ENCODE results near the gene OR52N2. TPM values are rescaled to one million over a fixed set of nuclear protein-coding genes. Genes with fewer than 3 reads are reported as not detected.

OR52N2 gene
- total and polyA plus RNA-seq, 9 of the 15 experiments (the other 6 are each of a cell fraction or from before 2014, with no cell fraction given), result not detected

- ChIA-PET POLR2A (no interaction called here), CTCF (ENCODE audit: low intra/inter-chr PET ratio) (no interaction called here)
- no peaks in the 10 kb centered on the region for H3K4me1 ChIP-seq (replicated peaks in 1 of 2; ENCODE audit: control insufficient read depth in 2 of 2, insufficient read depth in 2 of 2, low read length in 2 of 2)
- no peak overlapping the region for H2AFZ ChIP-seq (ENCODE audit: low read depth, low read length)
- H3K9me3 ChIP-seq (replicated peaks; ENCODE audit: control insufficient read depth, insufficient read depth, low read depth, low read length), result no peaks in the 10 kb centered on the region
- H3K27me3 ChIP-seq (ENCODE audit: control insufficient read depth in 2 of 2, insufficient read depth in 2 of 2, low read length in 2 of 2), result no peaks in the 10 kb centered on the region
- intact Hi-C loops (cut with micrococcal nuclease) (no loop called here), in situ Hi-C loops (cut with MboI) (no loop called here)
- no peak for TF ChIP-seq MYBL2 (IDR thresholded peaks at IDR 0.05; ENCODE audit: low read depth)
- no peak for TF ChIP-seq MYBL2 (CRISPR knock-in tag; IDR thresholded peaks at IDR 0.05; ENCODE audit: borderline replicate concordance)
- no peak for TF ChIP-seq ZNF134 (CRISPR knock-in tag; conservative IDR thresholded peaks at IDR 0.05)
- BruUV-seq (replicated peaks), result no TSS peak
- H3K4me2 ChIP-seq (ENCODE audit: insufficient read depth, low read length), result no peak overlapping the region
- no peak overlapping the region for H3K4me3 ChIP-seq
- WGBS (ENCODE audit: insufficient coverage, low coverage, missing lambda C conversion rate), result 13% methylated on average over 2 of the region's 2 CpGs
- H3K9ac ChIP-seq (ENCODE audit: insufficient read depth in 1 of 2, low read depth in 2 of 2, low read length in 2 of 2), result no peak overlapping the region
- H3K9me1 ChIP-seq (ENCODE audit: control insufficient read depth, insufficient read depth, low read length), result no peaks in the 10 kb centered on the region
- H3K27ac ChIP-seq (ENCODE audit: extremely low read depth, low read depth, low read length), result no peak overlapping the region
- FAIRE-seq, result no peak
- no peak for DNase-seq (ENCODE audit: extremely low read depth in 1 of 4, low spot score in 3 of 4)
- ATAC-seq, result no peak
- H4K20me1 ChIP-seq (replicated peaks; ENCODE audit: control insufficient read depth, insufficient read depth, low read length), result no peaks in the 10 kb centered on the region
- H3K79me2 ChIP-seq (ENCODE audit: control insufficient read depth, insufficient read depth, low read length), result no peaks in the 10 kb centered on the region
- no peaks in the 10 kb centered on the region for H3K36me3 ChIP-seq (ENCODE audit: control insufficient read depth, insufficient read depth, low read length)
These were observed 57.1 kb downstream of the OR52N2 start for GRCh38 chr11:5865826-5866225.

Other genes with a start within 250 kb of the OR52N2 start
Only the 7 nearest of the 18 such genes appear.
- not detected in 2 replicates for gene OR56B1, start 72.5 kb upstream of the OR52N2 start, total RNA-seq (2014; rRNA removed)
- not detected in 2 replicates for gene OR56B1, start 72.5 kb upstream of the OR52N2 start, total RNA-seq (2014; rRNA removed; fragmentation: Illumina TruSeq; extraction: Trizol)
- gene OR56B1, start 72.5 kb upstream of the OR52N2 start, total RNA-seq (2015; rRNA removed; fragmentation: Illumina TruSeq; extraction: Trizol), result not detected in 2 replicates
- not detected in 2 replicates for gene OR56B1, start 72.5 kb upstream of the OR52N2 start, total RNA-seq (2021)
- gene OR56B1, start 72.5 kb upstream of the OR52N2 start, polyA plus RNA-seq (2011; rRNA removed), result not detected in 2 replicates
- gene OR56B1, start 72.5 kb upstream of the OR52N2 start, polyA plus RNA-seq (2014; fragmentation: Illumina TruSeq; extraction: Trizol), result not detected in 2 replicates
- gene OR56B1, start 72.5 kb upstream of the OR52N2 start, polyA plus RNA-seq (2014; fragmentation: Nextera tagmentation; extraction: Ambion mirVana), result not detected
- gene OR56B1, start 72.5 kb upstream of the OR52N2 start, polyA plus RNA-seq (2014; rRNA removed), result not detected in 2 replicates
- gene OR52N4, start 54.7 kb upstream of the OR52N2 start, total RNA-seq (2014; rRNA removed), result not detected in 2 replicates
- not detected in 2 replicates for gene OR52N4, start 54.7 kb upstream of the OR52N2 start, total RNA-seq (2014; rRNA removed; fragmentation: Illumina TruSeq; extraction: Trizol)
- gene OR52N4, start 54.7 kb upstream of the OR52N2 start, total RNA-seq (2015; rRNA removed; fragmentation: Illumina TruSeq; extraction: Trizol), result not detected in 2 replicates
- not detected in 2 replicates for gene OR52N4, start 54.7 kb upstream of the OR52N2 start, total RNA-seq (2021)
- gene OR52N4, start 54.7 kb upstream of the OR52N2 start, polyA plus RNA-seq (2011; rRNA removed), result not detected in 2 replicates
- not detected in 2 replicates for gene OR52N4, start 54.7 kb upstream of the OR52N2 start, polyA plus RNA-seq (2014; fragmentation: Illumina TruSeq; extraction: Trizol)
- not detected for gene OR52N4, start 54.7 kb upstream of the OR52N2 start, polyA plus RNA-seq (2014; fragmentation: Nextera tagmentation; extraction: Ambion mirVana)
- not detected in 2 replicates for gene OR52N4, start 54.7 kb upstream of the OR52N2 start, polyA plus RNA-seq (2014; rRNA removed)
- gene OR52N5, start 25.6 kb upstream of the OR52N2 start, total RNA-seq (2014; rRNA removed), result 0.04 TPM in 1 of 2 replicates, not detected in the other
- gene OR52N5, start 25.6 kb upstream of the OR52N2 start, total RNA-seq (2014; rRNA removed; fragmentation: Illumina TruSeq; extraction: Trizol), result not detected in 2 replicates
- not detected in 2 replicates for gene OR52N5, start 25.6 kb upstream of the OR52N2 start, total RNA-seq (2015; rRNA removed; fragmentation: Illumina TruSeq; extraction: Trizol)
- not detected in 2 replicates for gene OR52N5, start 25.6 kb upstream of the OR52N2 start, total RNA-seq (2021)
- gene OR52N5, start 25.6 kb upstream of the OR52N2 start, polyA plus RNA-seq (2011; rRNA removed), result not detected in 2 replicates
- gene OR52N5, start 25.6 kb upstream of the OR52N2 start, polyA plus RNA-seq (2014; fragmentation: Illumina TruSeq; extraction: Trizol), result not detected in 2 replicates
- gene OR52N5, start 25.6 kb upstream of the OR52N2 start, polyA plus RNA-seq (2014; fragmentation: Nextera tagmentation; extraction: Ambion mirVana), result not detected
- not detected in 2 replicates for gene OR52N5, start 25.6 kb upstream of the OR52N2 start, polyA plus RNA-seq (2014; rRNA removed)
- not detected in 2 replicates for gene OR52N1, start 17.7 kb upstream of the OR52N2 start, total RNA-seq (2014; rRNA removed)
- gene OR52N1, start 17.7 kb upstream of the OR52N2 start, total RNA-seq (2014; rRNA removed; fragmentation: Illumina TruSeq; extraction: Trizol), result not detected in 2 replicates
- not detected in 2 replicates for gene OR52N1, start 17.7 kb upstream of the OR52N2 start, total RNA-seq (2015; rRNA removed; fragmentation: Illumina TruSeq; extraction: Trizol)
- gene OR52N1, start 17.7 kb upstream of the OR52N2 start, total RNA-seq (2021), result not detected in 2 replicates
- not detected in 2 replicates for gene OR52N1, start 17.7 kb upstream of the OR52N2 start, polyA plus RNA-seq (2011; rRNA removed)
- gene OR52N1, start 17.7 kb upstream of the OR52N2 start, polyA plus RNA-seq (2014; fragmentation: Illumina TruSeq; extraction: Trizol), result not detected in 2 replicates
- gene OR52N1, start 17.7 kb upstream of the OR52N2 start, polyA plus RNA-seq (2014; fragmentation: Nextera tagmentation; extraction: Ambion mirVana), result not detected
- not detected in 2 replicates for gene OR52N1, start 17.7 kb upstream of the OR52N2 start, polyA plus RNA-seq (2014; rRNA removed)
- not detected in 2 replicates for gene OR52E6, start 33.0 kb downstream of the OR52N2 start, total RNA-seq (2014; rRNA removed)
- gene OR52E6, start 33.0 kb downstream of the OR52N2 start, total RNA-seq (2014; rRNA removed; fragmentation: Illumina TruSeq; extraction: Trizol), result not detected in 2 replicates
- gene OR52E6, start 33.0 kb downstream of the OR52N2 start, total RNA-seq (2015; rRNA removed; fragmentation: Illumina TruSeq; extraction: Trizol), result not detected in 2 replicates
- gene OR52E6, start 33.0 kb downstream of the OR52N2 start, total RNA-seq (2021), result not detected in 2 replicates
- gene OR52E6, start 33.0 kb downstream of the OR52N2 start, polyA plus RNA-seq (2011; rRNA removed), result not detected in 2 replicates
- not detected in 2 replicates for gene OR52E6, start 33.0 kb downstream of the OR52N2 start, polyA plus RNA-seq (2014; fragmentation: Illumina TruSeq; extraction: Trizol)
- not detected for gene OR52E6, start 33.0 kb downstream of the OR52N2 start, polyA plus RNA-seq (2014; fragmentation: Nextera tagmentation; extraction: Ambion mirVana)
- gene OR52E6, start 33.0 kb downstream of the OR52N2 start, polyA plus RNA-seq (2014; rRNA removed), result not detected in 2 replicates
- gene OR52E8, start 48.8 kb downstream of the OR52N2 start, total RNA-seq (2014; rRNA removed), result not detected in 2 replicates
- not detected in 2 replicates for gene OR52E8, start 48.8 kb downstream of the OR52N2 start, total RNA-seq (2014; rRNA removed; fragmentation: Illumina TruSeq; extraction: Trizol)
- gene OR52E8, start 48.8 kb downstream of the OR52N2 start, total RNA-seq (2015; rRNA removed; fragmentation: Illumina TruSeq; extraction: Trizol), result not detected in 2 replicates
- gene OR52E8, start 48.8 kb downstream of the OR52N2 start, total RNA-seq (2021), result not detected in 2 replicates
- gene OR52E8, start 48.8 kb downstream of the OR52N2 start, polyA plus RNA-seq (2011; rRNA removed), result not detected in 2 replicates
- not detected in 2 replicates for gene OR52E8, start 48.8 kb downstream of the OR52N2 start, polyA plus RNA-seq (2014; fragmentation: Illumina TruSeq; extraction: Trizol)
- not detected for gene OR52E8, start 48.8 kb downstream of the OR52N2 start, polyA plus RNA-seq (2014; fragmentation: Nextera tagmentation; extraction: Ambion mirVana)
- gene OR52E8, start 48.8 kb downstream of the OR52N2 start, polyA plus RNA-seq (2014; rRNA removed), result not detected in 2 replicates
- not detected in 2 replicates for gene OR52E4, start 71.7 kb downstream of the OR52N2 start, total RNA-seq (2014; rRNA removed)
- gene OR52E4, start 71.7 kb downstream of the OR52N2 start, total RNA-seq (2014; rRNA removed; fragmentation: Illumina TruSeq; extraction: Trizol), result not detected in 2 replicates
- not detected in 2 replicates for gene OR52E4, start 71.7 kb downstream of the OR52N2 start, total RNA-seq (2015; rRNA removed; fragmentation: Illumina TruSeq; extraction: Trizol)
- gene OR52E4, start 71.7 kb downstream of the OR52N2 start, total RNA-seq (2021), result not detected in 2 replicates
- gene OR52E4, start 71.7 kb downstream of the OR52N2 start, polyA plus RNA-seq (2011; rRNA removed), result not detected in 2 replicates
- not detected in 2 replicates for gene OR52E4, start 71.7 kb downstream of the OR52N2 start, polyA plus RNA-seq (2014; fragmentation: Illumina TruSeq; extraction: Trizol)
- gene OR52E4, start 71.7 kb downstream of the OR52N2 start, polyA plus RNA-seq (2014; fragmentation: Nextera tagmentation; extraction: Ambion mirVana), result not detected
- not detected in 2 replicates for gene OR52E4, start 71.7 kb downstream of the OR52N2 start, polyA plus RNA-seq (2014; rRNA removed)

Measured in K562 (cell line).